Testis (tissue), 3 donors: ENCODE results near the gene EP400. TPM values are rescaled to one million over a fixed set of nuclear protein-coding genes. Genes with fewer than 3 reads are reported as not detected.

ENCODE experiments used
- DNase-seq: peaks from one replicate; pipeline ENCODE4 v3.0.0-alpha.2; 2019
- H3K27ac ChIP-seq, 2 donors: fragments of 200-600 bp; sonication (generic); one replicate each; pipeline ENCODE4 v1.5.1; 2019
- H3K27me3 ChIP-seq: fragments of 200-600 bp; sonication (generic); one replicate; pipeline ENCODE4 v1.5.1; 2019
- H3K36me3 ChIP-seq: fragments of 200-600 bp; sonication (generic); one replicate; pipeline ENCODE4 v1.5.1; 2017; ENCODE audit warnings: low read depth; ENCODE audit errors: missing control alignments
- H3K4me1 ChIP-seq: fragments of 200-600 bp; sonication (generic); one replicate; pipeline ENCODE4 v1.5.1; 2019
- H3K4me3 ChIP-seq, 2 donors: fragments of 200-600 bp; sonication (generic); one replicate each; pipeline ENCODE4 v1.5.1; 2017 to 2019
- H3K9me3 ChIP-seq: fragments of 200-600 bp; sonication (generic); one replicate; pipeline ENCODE4 v1.5.1; 2017
- POLR2A ChIP-seq: fragments of 450-650 bp; IDR thresholded peaks from one replicate; pipeline ENCODE4 v1.6.1; 2017; ENCODE audit warnings: antibody characterized with exemption, mild to moderate bottlenecking, moderate library complexity
- WGBS, 2 donors: methylation state at CpG; one replicate each; pipeline ENCODE4 v1.1.5; 2018; 5-methylcytosine and 5-hydroxymethylcytosine counted together
- intact Hi-C: fragments of 100-400 bp; cut with DNase I; formaldehyde crosslinking; loops from one replicate; pipeline ENCODE4 v1.15.1; 2023; ENCODE audit warnings: low total_unique reads
- polyA plus RNA-seq: library from polyadenylated mRNA; stranded (reverse); fragments of 350-450 nt; fragmentation: Illumina TruSeq; extraction: RNeasy Lipid Tissue Mini Kit (QIAGEN cat#74804); gene quantifications from one replicate; pipeline ENCODE4 v1.2.3, GENCODE V29; 2014; ENCODE audit warnings: low read depth, low replicate concordance; ENCODE audit not compliant: insufficient read depth
- total RNA-seq, 2 donors: library from RNA; depleted of rRNA; stranded (reverse); fragments of >200 nt; gene quantifications; one replicate each; pipeline ENCODE4 v1.2.3, GENCODE V29; 2016
- TF ChIP-seq, protein P1 (sequence below), 3 experiments: fragments of 450-650 bp in 2 of 3; fragments of 200-600 bp in 1 of 3; sonication (generic) in 1 of 3; IDR thresholded peaks; one replicate each; pipeline ENCODE4 v1.5.1; 2016 to 2019; ENCODE audit warnings: antibody characterized with exemption in 3 of 3, mild to moderate bottlenecking in 2 of 3, moderate library complexity in 1 of 3

EP400 gene
- total and polyA plus RNA-seq, 3 donors from 2014 or later, result 44.2 to 83.0 (median 69.4) TPM

DNA sequence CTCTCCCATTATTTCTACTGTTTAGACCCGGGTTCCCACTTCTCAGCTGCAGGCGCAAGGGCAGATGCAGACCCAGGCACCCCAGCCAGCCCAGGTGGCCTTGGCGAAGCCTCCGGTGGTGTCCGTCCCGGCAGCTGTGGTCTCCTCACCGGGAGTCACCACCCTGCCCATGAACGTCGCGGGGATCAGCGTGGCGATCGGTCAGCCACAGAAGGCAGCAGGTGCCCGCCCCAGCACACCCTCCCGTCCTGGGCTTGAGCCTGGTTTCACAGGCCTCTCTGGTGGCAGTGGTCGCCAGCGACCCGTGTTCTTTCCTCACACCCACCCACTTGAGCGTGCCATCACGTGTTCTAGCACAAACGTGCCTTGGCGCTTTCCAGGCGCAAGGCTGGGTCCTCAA is 117.0 kb downstream of the EP400 start:
- TF ChIP-seq POLR2A, result no peak
- TF ChIP-seq, protein P1, sequence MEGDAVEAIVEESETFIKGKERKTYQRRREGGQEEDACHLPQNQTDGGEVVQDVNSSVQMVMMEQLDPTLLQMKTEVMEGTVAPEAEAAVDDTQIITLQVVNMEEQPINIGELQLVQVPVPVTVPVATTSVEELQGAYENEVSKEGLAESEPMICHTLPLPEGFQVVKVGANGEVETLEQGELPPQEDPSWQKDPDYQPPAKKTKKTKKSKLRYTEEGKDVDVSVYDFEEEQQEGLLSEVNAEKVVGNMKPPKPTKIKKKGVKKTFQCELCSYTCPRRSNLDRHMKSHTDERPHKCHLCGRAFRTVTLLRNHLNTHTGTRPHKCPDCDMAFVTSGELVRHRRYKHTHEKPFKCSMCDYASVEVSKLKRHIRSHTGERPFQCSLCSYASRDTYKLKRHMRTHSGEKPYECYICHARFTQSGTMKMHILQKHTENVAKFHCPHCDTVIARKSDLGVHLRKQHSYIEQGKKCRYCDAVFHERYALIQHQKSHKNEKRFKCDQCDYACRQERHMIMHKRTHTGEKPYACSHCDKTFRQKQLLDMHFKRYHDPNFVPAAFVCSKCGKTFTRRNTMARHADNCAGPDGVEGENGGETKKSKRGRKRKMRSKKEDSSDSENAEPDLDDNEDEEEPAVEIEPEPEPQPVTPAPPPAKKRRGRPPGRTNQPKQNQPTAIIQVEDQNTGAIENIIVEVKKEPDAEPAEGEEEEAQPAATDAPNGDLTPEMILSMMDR (IDR thresholded peaks at IDR 0.05), result no peak
- WGBS, 2 donors, result 90 to 93% methylated on average over 16 to 23 of the region's 23 CpGs
- no peaks in the 10 kb centered on the region for H3K4me1 ChIP-seq
- no peak overlapping the region for H3K27ac ChIP-seq
- H3K27me3 ChIP-seq, result no peaks in the 10 kb centered on the region
- H3K4me3 ChIP-seq, result no peak overlapping the region
- H3K9me3 ChIP-seq, result no peaks in the 10 kb centered on the region
- no peaks in the 10 kb centered on the region for H3K36me3 ChIP-seq
- intact Hi-C loops, result loop anchor here (10.0 kb wide), 1 partner anchor 1172 kb away; no protein-coding TSS in a partner anchor
- DNase-seq, result no peak

DNA sequence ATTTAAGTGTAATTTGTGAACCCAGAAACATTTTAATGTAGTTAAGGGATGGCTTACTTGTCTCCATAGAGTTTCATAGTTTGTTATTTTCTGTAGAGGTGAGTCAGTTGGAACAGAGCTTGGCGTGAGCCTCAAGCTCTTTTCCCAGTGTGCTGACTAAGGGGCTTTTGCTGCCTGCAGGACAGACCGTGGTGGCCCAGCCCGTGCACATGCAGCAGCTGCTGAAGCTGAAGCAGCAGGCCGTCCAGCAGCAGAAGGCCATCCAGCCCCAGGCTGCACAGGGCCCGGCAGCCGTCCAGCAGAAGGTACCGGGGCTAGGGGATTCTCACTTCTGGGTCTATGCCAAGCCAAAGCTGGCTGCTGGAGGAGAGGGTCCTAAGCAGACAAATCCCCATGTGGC is 117.4 kb downstream of the EP400 start:
- DNase-seq, result no peak
- Histone ChIP-seq H3K36me3 (no peaks in the 10 kb centered on the region), H3K27ac (no peak overlapping the region), H3K9me3 (no peaks in the 10 kb centered on the region), H3K4me3 (no peak overlapping the region), H3K4me1 (no peaks in the 10 kb centered on the region), H3K27me3 (no peaks in the 10 kb centered on the region)
- TF ChIP-seq, protein P1 (IDR thresholded peaks at IDR 0.05), result no peak
- TF ChIP-seq POLR2A, result no peak
- intact Hi-C loops, result loop anchor here (10.0 kb wide), 1 partner anchor 1172 kb away; no protein-coding TSS in a partner anchor
- WGBS, 2 donors, result 88 to 94% methylated on average over 4 to 7 of the region's 7 CpGs

DNA sequence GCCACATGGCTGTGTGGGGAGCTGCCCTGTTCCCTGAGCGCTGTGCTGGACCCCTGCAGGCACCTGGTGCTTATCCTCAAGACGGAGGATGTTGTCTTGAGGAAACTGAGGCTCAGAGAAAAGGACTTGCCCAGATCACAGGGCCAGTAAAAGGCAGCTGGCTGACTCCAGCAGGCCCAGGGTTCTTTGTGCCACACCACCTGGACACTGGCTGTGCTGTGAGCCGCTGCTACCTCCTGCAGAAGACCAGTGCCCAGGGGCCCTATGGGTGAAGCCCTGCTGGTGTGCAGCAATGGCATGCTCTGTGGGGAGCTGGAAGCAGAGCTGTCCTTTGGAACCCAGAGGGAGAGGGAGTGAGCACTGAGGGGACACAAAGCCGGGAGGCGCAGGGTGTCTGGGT is 118.5 kb downstream of the EP400 start:
- DNase-seq, result no peak
- H3K27me3 ChIP-seq, result no peaks in the 10 kb centered on the region
- no peak overlapping the region for H3K4me3 ChIP-seq
- no peaks in the 10 kb centered on the region for H3K9me3 ChIP-seq
- H3K27ac ChIP-seq, result no peak overlapping the region
- 95 to 100% methylated on average over 2 to 5 of the region's 5 CpGs for WGBS, 2 donors
- TF ChIP-seq POLR2A, result no peak
- TF ChIP-seq, protein P1 (IDR thresholded peaks at IDR 0.05), result no peak
- no peaks in the 10 kb centered on the region for H3K36me3 ChIP-seq
- intact Hi-C loops, result loop anchor here (10.0 kb wide), 1 partner anchor 1173 kb away; no protein-coding TSS in a partner anchor
- no peaks in the 10 kb centered on the region for H3K4me1 ChIP-seq

DNA sequence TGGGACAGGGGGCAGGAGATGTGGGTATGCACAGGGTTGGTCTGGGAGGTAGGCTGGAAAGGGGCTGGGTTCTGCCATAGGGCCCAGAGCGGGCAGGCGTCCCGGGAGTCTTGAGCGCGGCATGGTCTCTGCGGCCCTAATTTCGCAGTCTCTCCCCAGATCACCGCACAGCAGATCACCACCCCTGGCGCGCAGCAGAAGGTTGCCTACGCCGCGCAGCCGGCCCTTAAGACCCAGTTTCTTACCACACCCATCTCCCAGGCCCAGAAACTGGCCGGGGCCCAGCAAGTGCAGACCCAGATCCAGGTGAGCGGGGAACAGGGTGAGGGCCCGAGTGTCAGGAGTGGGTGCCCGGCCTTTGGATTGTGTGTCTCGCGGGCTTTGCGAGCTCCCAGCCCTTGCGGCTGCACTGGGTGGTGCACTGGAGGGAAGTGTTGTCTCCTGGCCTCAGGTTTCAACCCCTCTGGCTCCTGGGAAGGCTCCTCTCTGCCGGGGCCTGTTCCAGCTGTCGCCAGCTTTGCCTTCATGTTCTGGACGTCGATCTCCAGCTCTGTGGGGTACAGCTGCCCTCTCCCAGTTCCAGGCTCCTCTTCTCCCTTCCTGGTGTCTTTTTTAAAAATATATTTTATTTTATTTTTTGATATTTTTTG is 119.7 kb downstream of the EP400 start:
- Histone ChIP-seq H3K27me3 (no peaks in the 10 kb centered on the region), H3K36me3 (no peaks in the 10 kb centered on the region), H3K4me1 (no peaks in the 10 kb centered on the region), H3K9me3 (no peaks in the 10 kb centered on the region), H3K4me3 (no peak overlapping the region), H3K27ac (no peak overlapping the region)
- DNase-seq, result no peak
- 93 to 95% methylated on average over 23 to 26 of the region's 26 CpGs for WGBS, 2 donors
- intact Hi-C loops, result loop anchor here (10.0 kb wide), 1 partner anchor 1175 kb away; no protein-coding TSS in a partner anchor
- TF ChIP-seq, protein P1 (IDR thresholded peaks at IDR 0.05), result no peak
- no peak for TF ChIP-seq POLR2A

DNA sequence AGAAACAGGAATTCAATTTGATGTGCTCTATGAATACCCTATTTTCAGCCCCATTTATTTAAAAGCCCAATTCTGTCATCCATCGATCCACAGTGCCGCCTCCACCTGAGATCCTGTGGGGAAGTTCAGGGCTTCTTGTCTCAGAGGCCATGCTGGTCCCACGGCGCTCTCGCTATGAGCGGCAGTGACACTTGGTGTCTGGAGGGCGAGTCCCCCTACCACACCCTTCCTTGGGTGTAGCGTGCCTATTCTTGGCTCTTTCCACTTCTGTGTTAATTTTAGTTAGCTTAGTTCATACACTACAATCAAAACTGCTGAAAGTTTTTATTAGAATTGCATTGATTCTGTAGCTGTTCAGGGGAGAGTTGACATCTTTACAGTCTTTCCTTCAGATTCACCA is 120.6 kb downstream of the EP400 start:
- WGBS, 2 donors, result 93 to 95% methylated on average over 8 of the region's 8 CpGs
- intact Hi-C loops, result no loop called here
- Histone ChIP-seq H3K4me1 (no peaks in the 10 kb centered on the region), H3K27ac (no peak overlapping the region), H3K4me3 (no peak overlapping the region), H3K36me3 (no peaks in the 10 kb centered on the region), H3K9me3 (no peaks in the 10 kb centered on the region), H3K27me3 (no peaks in the 10 kb centered on the region)
- DNase-seq, result no peak
- TF ChIP-seq, protein P1 (IDR thresholded peaks at IDR 0.05), result no peak
- TF ChIP-seq POLR2A, result no peak
